COLO829 (cell line): Measurements from ENCODE around the gene PLEKHA7.
"Not testable (repeated sequence)": the region's sequence is repeated elsewhere in the genome, so short reads cannot be mapped to it uniquely, and the experiment has no call there.

ENCODE experiments used
- DNase-seq: peaks from one replicate; pipeline ENCODE4 v3.0.0; 2012; ENCODE audit warnings: low spot score

PLEKHA7 gene

DNA sequence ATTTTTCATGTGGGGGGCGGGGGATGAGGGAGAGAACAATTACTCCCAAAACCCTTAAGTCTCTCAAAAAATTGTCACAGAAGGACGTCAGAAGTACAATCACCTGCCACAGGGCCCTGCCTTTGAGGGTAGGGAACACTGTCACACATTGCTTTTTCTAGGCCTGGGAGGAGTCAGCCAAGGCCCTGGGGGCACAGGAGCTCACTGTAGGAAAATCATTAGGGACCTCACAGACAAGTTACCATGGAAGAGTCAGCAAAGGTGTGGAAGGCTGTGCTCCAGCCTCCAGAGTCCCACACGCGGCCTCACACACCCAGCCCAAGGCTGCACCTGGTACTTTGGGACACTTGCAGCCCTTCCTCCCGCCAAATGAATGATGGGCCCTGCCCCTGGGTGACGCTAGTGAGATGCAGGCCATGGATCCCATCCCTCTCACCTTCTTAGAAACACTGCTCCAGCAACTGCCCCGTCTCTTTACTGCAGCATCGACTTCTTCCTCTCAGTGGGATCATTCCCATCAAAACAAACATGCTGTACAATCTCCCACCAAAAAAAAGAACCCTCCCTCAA, 3.3 kb downstream of the PLEKHA7 start:
- no peak for DNase-seq

DNA sequence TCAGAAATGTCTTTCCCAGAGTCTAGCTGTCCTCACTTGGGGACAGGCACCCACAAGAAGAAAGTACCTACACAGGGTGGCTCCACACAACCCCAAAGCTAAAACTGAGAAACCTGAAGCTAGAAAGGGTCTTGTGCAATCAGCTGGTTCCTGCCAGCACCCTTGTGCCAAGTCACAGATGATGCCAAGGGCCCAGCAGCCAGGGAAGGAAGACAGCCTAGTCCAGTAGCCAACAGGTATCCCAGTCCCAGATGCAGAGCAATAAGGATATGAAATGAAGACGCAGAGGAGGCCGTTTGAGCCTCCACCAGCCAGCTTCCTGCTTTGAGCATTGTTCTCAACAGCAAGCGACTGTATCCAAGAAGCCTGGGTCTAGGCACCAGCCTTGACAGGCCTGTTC, 6.1 kb downstream of the PLEKHA7 start:
- DNase-seq = no peak

DNA sequence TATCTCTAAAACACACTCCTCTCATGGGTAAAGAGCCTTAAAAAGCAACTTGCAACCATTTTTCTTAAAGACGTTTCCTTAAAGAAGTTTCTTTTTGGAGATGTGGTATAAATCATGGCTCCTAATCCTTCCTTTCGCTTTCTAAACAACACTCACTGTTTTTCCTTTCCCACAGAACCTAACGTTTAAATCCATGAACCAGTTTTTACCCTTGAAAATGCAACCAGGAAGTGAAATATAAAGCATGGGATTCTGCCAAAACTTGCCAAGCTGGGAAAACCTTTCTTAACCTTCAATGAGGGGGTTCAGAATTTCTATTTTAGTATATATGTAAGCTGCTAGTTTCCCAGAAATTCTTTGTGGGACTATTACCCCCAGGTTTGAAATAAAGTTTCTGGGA, 8.6 kb downstream of the PLEKHA7 start:
- DNase-seq = no peak

GRCh38 chr11:17004486-17005148, 9.6 kb downstream of the PLEKHA7 start:
- no peak for DNase-seq

GRCh38 chr11:17003426-17003825, 10.8 kb downstream of the PLEKHA7 start:
- no peak for DNase-seq

- DNase-seq = no peak
These were observed 11.7 kb downstream of the PLEKHA7 start for GRCh38 chr11:17002543-17002942.

DNA sequence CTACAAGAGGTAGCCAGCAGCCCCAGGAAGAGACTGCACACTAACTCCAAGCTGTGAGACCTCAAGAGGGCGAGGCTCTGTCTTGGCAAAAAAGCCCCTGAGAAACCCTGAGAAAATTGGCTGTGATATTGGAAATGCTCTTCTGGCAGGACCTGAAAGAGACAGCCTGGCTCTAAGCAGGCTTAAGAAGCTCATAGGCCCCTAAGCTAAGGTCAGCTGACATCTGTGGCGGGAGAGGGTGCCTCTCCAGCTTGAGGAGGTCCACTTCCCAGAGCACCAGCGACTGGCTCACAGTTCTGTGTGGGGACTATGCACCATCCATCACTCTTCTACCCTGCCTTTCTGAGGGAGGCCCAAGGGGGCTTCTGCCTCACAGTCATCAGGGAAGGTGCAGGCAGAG, 12.4 kb downstream of the PLEKHA7 start:
- DNase-seq = no peak

DNA sequence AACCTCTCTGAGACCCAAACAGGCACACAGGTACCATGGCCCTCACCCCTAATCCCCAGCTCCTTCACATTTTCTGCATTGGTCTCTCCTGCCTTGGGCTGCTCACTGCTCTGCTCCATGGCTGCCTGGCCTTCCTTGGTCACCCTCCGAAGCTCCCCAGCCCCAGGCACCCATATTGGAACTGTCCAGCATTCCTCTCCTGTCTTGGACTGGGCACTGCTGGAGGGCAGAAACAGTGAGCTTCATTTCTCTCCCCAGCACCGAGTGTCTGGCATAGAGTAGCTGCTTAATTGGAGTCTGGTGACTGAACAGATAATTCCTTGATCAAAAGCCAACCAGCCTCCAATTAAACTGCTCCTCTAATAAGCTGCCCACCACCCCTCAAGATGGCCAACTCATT, 13.2 kb downstream of the PLEKHA7 start:
- DNase-seq = no peak

GRCh38 chr11:17000253-17000652, 14.0 kb downstream of the PLEKHA7 start:
- DNase-seq = not testable (repeated sequence)

DNA sequence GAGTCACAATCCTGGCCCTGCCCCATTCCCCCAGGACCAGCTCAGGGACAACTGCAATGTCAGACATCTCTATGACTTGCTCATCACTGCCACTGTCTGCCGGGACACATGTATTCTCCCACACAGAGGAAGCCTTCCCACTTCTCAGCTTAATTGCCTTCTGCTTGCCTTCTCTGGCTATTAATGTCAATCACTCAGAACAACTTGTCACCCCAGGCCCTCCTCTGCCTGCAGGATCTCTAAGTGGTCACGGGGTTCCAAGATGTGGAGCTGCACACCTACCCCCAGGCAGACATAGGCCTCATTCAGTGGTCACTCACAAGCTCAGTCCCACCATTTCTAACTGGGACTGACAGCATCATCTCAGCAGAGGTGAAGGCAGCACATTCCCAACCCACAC, 15.1 kb downstream of the PLEKHA7 start:
- DNase-seq = no peak

DNA sequence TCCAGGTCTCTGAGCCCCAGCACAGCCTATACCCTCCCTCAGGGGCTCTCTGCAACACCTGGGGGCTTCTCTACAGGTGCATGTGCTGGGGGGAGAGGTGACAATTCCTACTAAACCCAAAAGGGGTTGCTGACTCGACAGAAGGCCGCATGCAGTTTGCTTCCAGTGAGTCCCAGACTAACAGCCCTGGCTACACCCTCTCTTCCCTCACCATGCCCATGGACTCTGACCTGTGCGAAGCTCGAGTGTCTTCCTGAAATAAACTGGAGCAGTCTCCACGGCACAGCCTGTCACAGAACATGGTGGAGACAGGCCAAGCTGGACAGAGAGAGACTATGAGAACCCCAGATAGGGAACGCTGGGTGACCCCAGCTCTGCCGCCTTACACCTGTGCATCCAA, 16.6 kb downstream of the PLEKHA7 start:
- no peak for DNase-seq

DNA sequence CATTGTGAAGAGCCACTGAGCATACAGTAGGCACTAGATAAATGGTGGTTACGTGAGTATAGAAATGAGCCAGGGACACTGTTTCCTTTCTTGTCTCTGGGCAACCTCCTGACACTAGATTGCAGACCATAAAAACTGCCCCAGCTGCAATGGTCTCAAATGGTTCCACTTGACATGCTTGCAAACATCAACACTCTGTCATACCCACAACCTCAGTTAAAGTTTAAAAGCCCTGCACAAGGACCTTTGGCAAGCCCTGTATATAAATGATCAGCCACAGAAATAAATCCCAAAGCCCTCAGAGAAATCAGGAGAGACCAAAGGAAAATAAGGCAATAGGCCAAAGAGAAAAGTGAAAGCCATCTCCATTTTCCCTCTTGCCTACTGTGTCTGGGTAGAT, 20.7 kb downstream of the PLEKHA7 start:
- DNase-seq = no peak

GRCh38 chr11:16992846-16993245, 21.4 kb downstream of the PLEKHA7 start:
- no peak for DNase-seq

GRCh38 chr11:16989554-16989953, 24.7 kb downstream of the PLEKHA7 start:
- DNase-seq = no peak

DNA sequence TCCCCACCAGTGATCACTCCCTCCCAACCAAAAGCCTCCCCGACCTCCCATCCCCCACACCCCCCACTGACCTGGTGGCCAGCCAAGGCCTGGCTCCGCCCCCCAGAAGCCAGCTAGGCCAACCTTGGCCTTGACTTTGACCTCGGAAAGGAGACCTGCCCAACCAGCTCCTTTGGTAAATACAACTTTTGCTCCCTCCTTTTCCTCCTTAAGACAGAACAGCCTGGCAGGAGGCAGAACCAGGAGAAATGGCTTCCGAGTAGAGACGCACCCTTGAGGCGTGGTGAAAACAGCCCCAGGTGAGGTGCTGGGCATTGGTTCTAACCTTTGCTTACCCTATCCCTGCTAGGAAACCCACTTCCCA, 27.0 kb downstream of the PLEKHA7 start:
- no peak for DNase-seq

DNA sequence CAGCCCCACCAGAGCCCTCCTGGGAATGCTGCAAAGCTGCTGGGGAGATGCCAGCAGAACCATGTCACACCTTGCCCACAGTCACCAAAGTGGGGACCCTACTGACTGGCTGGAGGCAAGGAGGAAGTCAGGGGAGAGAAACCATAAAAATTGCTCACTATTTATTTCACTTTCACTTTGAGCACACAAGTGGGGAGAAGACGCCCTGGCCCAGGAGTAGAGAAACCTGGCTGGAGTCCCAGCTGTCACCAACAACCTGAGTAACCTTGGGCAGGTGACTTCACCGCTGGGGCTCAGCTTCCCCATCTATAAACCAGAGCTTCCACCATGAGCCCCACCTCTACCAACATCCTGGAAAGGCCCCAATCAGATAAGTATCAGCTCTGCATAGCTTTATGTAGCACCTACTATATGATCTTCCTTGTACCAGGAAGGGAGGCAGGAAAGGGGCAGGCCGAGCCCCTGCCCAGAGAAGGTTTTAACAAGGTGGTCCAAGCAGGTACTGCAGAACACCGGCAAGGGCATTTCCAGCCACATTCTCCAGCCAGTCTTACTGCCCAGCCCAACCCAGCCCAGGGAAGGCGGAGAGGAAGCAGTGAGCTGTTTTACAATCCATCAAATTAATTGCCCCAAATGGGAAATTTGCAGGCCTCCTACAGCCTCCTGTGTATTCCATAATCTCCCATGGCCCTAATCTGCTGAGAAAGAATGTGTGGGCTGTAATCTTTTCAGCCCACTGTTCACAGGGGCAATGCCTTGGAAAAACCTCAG, 27.6 kb downstream of the PLEKHA7 start:
- no peak for DNase-seq

- DNase-seq = no peak
These were observed 28.9 kb downstream of the PLEKHA7 start for GRCh38 chr11:16985297-16985696.

- DNase-seq = peak; percentile 49
These were observed 30.0 kb downstream of the PLEKHA7 start for GRCh38 chr11:16984229-16984628.

DNA sequence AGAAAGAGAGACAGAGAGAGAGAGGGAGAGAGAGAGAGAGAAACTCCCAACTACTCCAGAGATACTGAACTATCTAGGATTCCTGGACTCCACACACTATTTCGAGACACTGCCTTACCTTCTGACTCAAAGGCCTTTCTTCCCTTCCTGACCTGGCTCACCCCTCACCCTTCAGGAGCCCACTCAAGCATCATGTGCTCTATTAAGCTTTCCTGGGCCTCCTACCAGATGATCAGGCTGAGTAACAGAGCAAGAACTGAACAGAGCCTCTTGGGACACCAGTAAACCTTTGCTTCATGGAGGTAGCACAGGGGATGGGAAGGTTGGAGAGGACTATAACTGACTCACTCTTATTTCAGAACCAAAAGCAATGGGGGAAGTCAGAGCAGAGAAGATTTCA, 31.4 kb downstream of the PLEKHA7 start:
- no peak for DNase-seq

DNA sequence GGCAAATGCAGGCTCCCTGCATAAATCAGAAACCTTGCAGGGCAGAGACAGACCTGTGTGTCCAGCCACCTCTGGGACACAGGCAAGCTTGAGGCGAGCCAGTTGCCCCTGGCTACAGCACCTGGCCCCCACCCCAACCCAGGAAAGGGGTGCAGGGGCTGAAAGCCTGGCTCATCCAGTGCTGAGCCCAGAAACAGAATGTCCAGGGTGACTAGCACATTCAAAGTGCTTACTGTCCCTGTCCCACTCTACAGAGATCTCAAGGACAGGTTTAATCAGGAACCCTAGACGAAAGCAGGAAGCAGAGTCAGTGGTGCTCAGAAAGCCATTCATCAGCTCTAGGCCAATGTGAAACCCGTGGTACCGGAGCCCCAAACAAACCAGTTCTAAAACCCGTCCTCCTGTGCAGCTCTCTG, 31.9 kb downstream of the PLEKHA7 start:
- DNase-seq = no peak

- DNase-seq = peak; percentile 99
These were observed 32.5 kb downstream of the PLEKHA7 start for GRCh38 chr11:16981651-16982194.

DNA sequence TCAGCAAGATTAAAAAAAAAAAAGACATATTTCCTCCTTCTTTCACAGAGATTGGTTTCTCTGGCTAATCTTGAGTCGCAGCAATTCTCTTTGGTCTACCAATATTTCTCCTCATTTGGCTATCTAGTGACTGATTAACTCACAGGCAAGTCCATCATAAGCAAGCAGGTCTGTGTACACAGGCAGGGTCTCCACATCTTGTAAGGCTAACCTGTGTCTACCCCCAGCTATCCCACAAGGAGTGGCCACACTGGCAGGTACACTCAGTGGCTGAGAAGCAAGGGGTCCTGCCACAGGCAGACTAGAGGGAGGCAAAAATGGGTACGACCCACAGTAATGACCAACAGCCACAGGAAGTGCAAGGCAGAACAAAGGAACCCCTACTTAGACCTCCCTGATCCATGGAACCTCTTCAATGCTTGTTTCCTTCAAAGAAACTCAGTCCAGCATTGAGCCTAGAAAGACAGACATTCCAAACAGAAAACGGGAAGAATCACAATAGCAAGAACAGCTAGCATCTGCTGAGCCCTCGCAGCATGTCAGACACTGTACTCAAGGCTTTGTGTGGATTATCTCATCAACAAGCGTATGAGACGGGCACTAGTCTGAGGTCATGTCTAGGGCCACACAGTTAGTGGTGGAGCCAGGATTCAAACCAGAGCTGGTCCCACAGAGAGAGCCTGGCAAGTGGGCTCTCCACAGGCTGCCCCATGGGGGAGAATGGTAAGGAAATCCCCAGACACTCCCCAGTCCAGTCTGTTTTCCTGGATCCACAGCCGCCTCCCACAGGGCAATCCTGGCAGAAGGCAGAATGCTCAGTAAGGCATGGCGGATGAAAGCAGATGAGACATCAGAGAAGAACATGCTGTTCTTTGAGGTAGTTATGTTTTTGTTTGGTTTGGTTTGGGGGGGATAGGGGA, 34.3 kb downstream of the PLEKHA7 start:
- no peak for DNase-seq
